GM18505 (cell line): ENCODE measurements around the gene FUT7.
"Not testable (repeated sequence)": the region's sequence is repeated elsewhere in the genome, so short reads cannot be mapped to it uniquely, and the experiment has no call there.

ENCODE experiments used
- ATAC-seq: cut with Tn5 transposase; IDR thresholded peaks from one replicate; pipeline ENCODE4 v1.9.1; 2021; ENCODE audit not compliant: unreplicated experiment
- POLR2A ChIP-seq: IDR thresholded peaks from 4 replicates; pipeline ENCODE4 v1.6.1; 2011; ENCODE audit warnings: borderline replicate concordance; ENCODE audit not compliant: insufficient read depth, insufficient read length; ENCODE audit errors: extremely low read depth

FUT7 gene

DNA sequence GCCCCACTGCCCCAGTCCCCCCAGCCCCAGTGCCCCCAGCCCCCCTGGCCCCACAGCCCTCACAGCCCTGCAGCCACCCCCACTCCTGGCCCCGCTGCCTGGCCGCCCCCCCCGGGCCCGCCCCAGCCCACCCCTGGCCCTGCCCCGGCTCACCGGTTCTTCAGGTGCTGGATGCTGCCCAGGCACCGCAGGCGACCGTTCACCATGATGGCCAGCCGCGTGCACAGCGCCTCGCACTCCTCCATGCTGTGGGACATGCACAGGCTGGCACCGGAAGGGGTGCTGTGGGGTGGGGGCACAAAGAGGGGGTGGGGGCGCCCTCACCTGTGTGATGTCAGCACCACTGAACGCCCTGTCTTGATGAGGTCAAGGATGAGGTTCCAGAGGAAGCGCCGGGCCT, 22.7 kb downstream of the FUT7 start:
- ATAC-seq, result no peak
- no peak for TF ChIP-seq POLR2A

DNA sequence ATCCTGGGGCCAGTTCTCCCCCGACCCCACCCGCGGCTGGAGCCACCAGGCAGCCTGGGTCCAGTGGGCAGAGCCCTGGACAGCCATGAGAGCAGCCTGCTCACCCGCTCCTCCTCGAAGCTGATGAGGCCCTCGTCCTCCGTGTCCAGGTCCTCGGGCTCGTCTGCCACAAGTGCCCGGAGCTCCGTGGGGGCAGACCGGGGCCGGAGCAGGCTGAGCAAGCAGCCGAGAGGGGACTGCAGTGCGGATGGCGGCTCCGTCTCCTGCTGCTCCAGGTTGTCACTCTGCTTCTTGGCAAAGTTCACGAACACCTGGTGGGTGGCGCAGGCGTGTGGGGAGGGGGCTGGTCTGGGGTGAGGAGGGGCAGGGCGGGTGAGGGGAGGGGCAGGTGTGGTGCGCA, 23.6 kb downstream of the FUT7 start:
- TF ChIP-seq POLR2A, result no peak
- no peak for ATAC-seq

DNA sequence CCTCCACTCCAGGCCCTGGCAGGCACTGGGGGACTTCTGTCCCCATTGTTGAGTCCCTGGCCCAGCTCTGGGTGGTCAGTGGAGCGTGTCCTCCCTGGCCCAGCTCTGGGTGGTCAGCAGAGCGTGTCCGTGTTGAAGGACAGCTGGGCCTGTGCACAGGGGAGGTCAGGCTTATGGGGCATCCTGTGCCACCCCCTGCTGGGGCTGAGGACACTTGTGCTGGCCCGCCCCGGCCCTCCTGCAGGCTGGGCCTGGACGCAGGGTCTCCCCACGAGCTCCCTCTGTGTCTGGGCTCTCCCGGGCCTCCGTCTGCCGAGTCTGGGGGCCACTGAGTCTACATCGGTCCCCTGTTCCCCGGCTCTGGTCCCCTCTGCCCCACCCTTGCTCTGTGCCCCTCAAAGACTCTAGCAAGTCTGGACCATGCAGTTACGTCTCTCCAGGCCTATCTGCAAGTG, 24.0 kb downstream of the FUT7 start:
- no peak for ATAC-seq
- TF ChIP-seq POLR2A, result no peak

DNA sequence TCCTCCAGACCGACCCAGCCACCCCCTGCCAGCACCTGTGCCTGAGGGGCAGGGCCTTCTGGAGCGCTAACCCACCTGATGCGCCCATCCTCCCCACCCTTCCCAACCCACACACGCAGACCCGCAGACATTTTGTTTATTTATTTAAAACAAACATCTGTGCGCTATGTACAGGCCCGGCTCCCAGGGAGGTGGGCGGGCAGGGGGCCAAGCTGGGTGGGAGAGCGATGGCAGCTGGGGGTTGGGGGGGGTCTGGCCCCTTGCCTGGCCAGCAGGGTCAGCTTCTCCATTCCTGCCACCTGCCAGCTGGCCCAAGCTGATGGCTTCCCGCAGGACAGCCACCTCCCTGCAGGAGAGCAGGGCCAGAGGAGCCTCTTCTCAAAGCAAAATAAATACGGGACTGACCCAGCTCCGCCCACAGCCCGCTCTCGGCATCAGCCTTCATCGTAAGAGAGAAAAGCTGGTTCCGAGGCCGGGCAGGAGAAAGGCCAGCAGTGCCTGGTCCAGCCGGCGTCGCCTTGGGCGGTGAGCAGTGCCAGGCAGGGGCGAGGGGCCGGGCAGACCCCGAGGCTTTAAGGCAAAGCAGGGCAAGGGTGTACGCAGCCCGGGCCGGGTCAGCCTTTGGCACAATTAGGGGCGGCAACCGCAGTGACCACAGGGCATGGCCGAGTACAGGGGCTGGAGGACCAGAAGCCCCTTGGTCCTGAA, 24.6 kb downstream of the FUT7 start:
- no peak for ATAC-seq
- no peak for TF ChIP-seq POLR2A

DNA sequence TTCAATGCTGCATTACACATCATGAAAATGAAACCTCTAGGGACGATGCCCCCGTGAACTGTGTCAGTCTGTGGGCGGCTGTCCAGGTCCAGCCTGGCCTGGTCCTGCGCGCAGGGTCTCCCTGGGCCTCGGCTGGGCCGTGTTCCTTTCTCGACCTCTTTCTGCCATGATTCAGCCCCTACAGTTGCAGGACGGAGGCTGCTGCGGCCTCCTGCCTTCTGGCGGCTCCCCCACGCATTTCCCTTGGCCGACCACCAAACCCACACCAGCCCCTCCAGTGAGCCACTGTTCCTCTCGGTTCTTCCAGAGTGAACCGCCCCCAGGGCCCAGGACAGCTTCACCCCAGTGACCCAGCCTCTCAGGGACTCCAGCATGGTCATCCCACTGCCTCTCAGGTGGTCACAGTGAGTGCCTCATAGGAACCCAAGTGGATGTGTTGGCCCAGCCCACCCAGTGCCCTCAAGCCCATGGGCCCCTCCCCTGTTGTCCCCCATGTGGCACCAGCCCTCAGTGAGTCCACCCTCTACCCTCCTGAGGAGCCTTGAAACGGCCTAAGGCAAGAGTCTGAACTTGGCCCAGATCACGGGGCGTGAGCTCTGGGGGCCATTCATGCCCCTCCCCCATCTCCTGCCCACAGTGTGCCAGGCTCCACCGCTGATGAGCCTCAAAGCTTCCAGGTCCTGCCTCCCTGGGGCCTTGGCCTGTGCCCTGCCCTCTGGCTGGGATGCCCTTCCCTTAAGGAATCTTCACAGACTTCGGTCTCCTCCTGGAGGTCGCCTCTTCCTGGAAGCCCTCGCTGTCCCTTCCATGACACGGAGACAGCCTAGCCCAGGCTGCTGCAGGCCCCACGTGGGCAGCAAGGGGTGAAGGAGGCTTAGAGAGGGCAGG, 25.5 kb downstream of the FUT7 start:
- no peak for TF ChIP-seq POLR2A
- no peak for ATAC-seq

DNA sequence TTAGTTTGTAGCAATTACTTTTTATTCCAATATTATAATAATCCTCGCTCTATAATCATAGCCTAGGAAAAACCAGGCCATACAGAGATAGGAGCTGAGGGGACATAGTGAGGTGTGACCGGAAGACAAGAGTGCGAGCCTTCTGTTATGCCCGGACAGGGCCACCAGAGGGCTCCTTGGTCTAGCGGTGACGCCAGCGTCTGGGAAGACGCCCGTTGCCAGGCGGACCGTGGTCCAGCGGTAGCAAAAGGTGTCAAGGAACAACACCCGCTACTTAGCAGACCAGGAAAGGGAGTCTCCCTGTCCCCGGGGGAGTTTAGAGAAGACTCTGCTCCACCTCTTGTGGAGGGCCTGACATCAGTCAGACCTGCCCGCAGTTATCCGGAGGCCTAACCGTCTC, 27.6 kb downstream of the FUT7 start:
- not testable (repeated sequence) for ATAC-seq

DNA sequence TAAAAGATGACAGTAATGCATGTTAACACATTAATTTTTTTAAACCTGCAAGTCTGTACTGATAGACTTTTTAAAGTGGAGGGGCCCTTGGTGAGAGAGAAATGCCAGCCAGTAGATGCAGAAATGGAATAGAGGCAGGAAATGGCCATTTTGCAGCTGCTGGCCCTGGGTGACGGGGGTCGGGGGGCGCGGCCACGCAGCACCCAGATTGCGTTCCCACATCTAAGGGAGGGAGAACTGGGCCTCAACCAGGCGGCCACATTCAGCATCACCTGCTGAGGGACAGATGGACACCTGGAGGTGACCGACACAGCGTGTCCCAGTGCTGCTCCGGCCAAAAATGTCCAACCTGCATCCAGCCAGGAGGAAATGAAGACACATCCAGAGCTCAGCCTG, 29.2 kb downstream of the FUT7 start:
- ATAC-seq, result no peak
- TF ChIP-seq POLR2A, result no peak

DNA sequence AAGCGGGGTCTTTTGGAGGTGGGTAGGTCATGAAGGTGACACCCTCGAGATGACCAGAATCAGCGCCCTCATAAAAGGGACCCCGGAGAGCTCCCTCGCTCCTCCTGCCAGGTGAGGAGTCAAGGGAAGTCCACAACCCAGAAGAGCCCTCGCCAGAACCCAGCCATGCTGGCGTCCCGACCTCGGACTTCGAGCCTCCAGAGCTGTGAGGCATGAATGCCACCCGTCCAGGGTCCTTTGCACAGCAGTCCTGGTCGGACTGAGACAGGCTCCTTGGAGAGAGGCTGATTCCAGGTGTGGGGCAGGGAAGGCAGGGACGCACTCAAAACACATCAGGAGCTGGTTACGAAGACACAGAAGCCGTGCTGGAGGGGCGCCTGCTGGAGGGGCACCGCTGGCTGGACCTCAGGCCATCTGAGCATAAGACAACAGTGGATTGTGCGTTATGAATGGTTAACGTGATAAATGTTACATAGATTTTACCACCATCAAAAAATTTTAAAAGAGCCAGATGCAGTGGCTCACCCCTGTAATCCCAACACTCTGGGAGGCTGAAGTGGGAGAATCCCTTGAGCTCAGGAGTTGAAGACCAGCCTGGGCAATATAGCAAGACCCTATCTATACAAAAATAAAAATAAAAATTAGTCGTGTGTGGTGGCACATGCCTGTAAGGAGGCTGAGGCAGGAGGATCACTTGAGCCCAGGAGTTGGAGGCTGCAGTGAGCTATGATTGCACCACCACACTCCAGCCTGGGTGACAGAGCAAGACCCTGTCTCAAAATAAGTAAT, 29.8 kb downstream of the FUT7 start:
- no peak for ATAC-seq

DNA sequence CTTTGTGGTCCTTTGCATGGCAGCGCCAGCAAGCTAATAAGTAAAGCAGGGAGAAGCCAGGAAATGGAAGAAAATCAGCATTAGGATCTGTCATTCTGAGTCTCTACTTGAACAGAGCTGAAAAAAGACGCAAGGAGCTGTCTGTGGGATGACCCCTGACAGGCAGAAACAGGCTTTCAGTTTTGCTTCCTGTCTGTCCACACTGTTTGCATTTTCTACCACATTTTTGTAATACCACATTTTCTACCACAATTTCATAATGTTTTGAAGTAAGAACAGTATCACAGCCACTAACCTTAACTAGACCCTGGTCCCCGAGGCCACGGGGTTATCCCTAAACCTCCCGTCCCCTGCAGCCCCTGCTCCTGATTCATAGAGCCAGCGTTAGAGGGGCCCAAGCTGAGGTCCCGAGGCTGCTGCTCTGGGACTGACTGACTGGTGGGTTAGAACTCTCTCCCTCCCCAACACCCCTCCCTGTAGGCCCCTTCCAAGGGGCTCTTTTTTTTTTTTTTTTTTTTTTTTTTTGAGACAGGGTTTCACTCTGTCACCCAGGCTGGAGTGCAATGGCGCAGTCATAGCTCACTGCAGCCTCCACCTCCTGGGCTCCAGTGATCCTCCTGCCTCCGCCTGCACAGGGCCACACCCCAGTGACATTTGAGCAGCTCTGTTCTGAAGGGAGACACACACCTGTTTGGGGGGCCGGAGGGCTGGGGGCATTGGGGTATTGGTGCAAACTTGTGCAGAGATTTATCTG, 31.5 kb downstream of the FUT7 start:
- ATAC-seq, result peak; percentile 47
- no peak for TF ChIP-seq POLR2A

More for the DNA sequence above, 29.8 kb downstream of the FUT7 start:
- no peak for TF ChIP-seq POLR2A

DNA sequence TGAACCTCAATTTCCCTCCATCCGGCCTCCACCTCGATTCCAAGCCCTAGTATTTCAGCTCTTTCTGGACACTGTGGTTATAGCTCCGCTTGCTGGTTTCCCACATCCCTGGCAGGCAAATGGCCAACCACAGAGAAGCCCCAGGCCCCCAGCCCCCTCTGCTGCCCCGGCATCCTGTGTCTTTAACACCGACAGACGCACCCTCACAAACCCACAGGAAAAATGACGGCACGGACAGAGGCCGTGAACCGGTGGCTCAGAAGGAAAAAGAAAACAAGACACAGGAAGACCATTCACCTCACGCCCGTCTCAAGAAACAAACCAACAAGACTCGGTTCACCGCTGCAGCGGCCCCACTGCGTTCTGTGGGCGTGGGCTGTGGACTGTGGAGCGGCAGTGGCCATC, 34.1 kb downstream of the FUT7 start:
- TF ChIP-seq POLR2A, result no peak
- no peak for ATAC-seq

DNA sequence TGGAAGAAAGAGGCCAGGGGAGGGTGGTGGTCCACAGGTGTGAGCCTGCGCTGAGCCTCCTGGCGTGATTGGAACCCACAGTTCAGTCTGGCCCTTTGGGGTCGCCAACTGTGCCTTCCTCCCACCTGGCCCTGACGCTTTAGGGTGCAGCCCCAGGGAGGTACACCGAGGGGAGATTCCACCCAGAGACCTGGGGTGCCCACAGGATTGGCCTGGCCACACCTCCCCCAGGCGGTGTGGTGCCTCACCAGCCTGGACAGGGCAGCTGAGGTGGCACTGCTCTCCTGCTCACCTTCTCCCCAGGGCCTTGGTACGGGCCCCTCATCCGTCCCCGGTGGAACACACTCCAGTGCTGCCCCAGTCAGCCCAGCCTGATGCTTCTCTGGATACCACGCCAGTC, 34.5 kb downstream of the FUT7 start:
- no peak for ATAC-seq
- TF ChIP-seq POLR2A, result no peak

DNA sequence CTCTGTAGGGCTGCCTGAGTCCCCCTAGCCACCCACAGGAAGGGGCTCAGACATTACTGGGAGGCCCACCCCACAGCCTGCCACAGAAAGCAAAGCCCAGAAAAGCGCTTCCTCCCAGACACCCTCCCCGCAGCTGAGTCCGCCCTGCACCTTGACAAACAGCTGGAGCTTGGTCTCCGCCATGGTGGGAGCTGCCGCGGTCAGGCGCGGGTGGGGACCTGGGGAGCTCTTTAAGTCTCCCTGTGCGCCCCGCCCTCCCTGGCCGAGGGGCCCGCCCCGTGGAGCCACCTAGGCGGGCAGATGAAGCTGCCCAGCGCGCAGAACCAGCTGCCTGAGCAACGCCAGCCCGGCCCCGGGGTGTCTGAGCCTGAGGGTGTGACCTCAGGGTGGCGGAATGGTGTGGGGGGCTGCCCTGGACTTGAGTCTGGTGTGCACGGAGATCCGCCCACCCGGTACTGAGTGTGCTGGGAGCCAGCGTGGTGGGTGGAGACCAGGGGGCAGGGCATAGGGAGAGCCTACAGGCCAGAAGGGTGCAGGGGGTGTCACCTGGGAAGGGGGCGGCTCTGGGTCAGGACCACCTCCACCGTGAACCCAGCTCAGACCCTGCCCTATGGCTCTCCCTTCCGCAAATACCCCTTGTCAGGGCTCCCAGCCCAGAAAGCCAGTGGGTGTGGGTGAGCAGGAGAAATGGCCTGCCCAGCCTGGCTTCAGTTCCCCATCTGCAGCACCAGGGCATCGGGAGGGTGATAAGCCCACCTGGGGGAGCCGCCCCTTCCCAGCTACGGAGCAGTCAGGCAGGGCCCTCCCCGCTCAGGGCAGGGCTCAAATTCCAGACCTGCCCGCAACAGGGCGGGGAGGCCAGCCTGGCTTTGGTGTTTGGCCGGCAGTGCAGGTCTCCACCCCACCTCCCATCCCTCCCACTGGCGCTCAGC, 35.3 kb downstream of the FUT7 start, which contains the start of gene CLIC3:
Gene CLIC3 (minus strand): TSS at position 208 of the 932 bp plus-strand sequence. CDS start 25 bp downstream, at position 183.
- no peak for TF ChIP-seq POLR2A
- ATAC-seq, result no peak

DNA sequence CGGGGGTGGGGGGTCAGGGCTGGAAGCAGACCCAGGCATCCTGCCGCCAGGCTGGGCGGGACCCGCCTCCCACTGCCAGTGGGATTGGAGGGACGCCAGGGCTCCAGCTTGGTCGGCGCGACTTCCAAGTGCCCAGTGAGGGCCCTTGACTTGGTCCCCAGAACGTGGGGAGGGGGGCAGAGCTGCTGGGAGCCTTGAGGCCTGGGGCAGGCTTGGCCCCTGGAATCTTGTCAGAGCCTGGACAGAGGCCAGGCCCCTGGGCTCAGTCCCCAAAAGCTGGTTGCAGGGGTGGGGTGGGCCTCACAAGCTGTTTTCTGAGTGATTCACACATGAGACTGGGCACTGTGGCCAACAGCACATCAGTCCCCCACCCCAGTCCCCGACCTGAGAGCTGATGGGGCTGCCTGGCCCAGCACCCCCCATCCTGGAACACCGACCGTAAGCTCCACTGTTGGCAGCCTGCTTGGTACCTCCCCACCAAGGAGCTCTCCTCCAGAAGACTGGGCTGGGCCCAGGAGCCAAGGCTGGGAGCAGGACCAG, 36.0 kb downstream of the FUT7 start:
- no peak for ATAC-seq
- no peak for TF ChIP-seq POLR2A
